A673 (cell line): ENCODE data around the gene ENGASE.
A peak's percentile ranks its signal among the peaks of the same experiment; 100 is the strongest.

Experiments used
- CTCF ChIP-seq: fragments of 300-800, 200-600 bp; sonication (generic); conservative IDR thresholded peaks from 2 replicates; pipeline ENCODE4 v1.5.1; 2017; ENCODE audit warnings: low read depth, mild to moderate bottlenecking, antibody characterized with exemption, low read length, moderate library complexity, mixed read lengths
- EZH2 ChIP-seq: fragments of 200-600 bp; sonication (generic); IDR thresholded peaks from 2 replicates; pipeline ENCODE4 v1.6.1; 2017; ENCODE audit warnings: borderline replicate concordance, low read depth, mild to moderate bottlenecking, mixed read lengths, antibody characterized with exemption, low read length; ENCODE audit not compliant: poor library complexity, severe bottlenecking

GRCh38 chr17:79098282-79098867, 23.8 kb downstream of the ENGASE start:
- peak; percentile 24 for TF ChIP-seq EZH2
- no peak for TF ChIP-seq CTCF
